ENCODE measurements around the gene AKAP10. TPM values are rescaled to one million over a fixed set of nuclear protein-coding genes. Genes with fewer than 3 reads are reported as not detected.

Gene AKAP10
- total RNA-seq, 4 donors from 2014 or later, result 18.7 to 36.8 (median 25.3) TPM

GRCh38 chr17:19873346-19873745, 104.3 kb downstream of the AKAP10 start:
- no peak for DNase-seq
- no peaks in the 10 kb centered on the region for H3K27me3 ChIP-seq
- H3K4me1 ChIP-seq, result no peaks in the 10 kb centered on the region
- H3K27ac ChIP-seq, result no peak overlapping the region
- intact Hi-C loops (cut with DNase I; ENCODE audit: low total_unique reads) (no loop called here), in situ Hi-C loops (cut with MboI; ENCODE audit: low pct_ligation_motif_present in 1 of 4, low pct_unique_long_range_greater_than_20kb in 1 of 4, low sequenced_read_pairs in 3 of 4) (no loop called here)
- H3K36me3 ChIP-seq, result no peaks in the 10 kb centered on the region
- no peak for TF ChIP-seq POLR2A (IDR thresholded peaks at IDR 0.05)
- no peak for TF ChIP-seq POLR2AphosphoS5 (IDR thresholded peaks at IDR 0.05)
- TF ChIP-seq EP300 (IDR thresholded peaks at IDR 0.05; ENCODE audit: low read depth), result no peak
- no peak for TF ChIP-seq CTCF (IDR thresholded peaks at IDR 0.05)
- H3K9me3 ChIP-seq, result no peaks in the 10 kb centered on the region
- no peak overlapping the region for H3K4me3 ChIP-seq
- WGBS, 2 donors (ENCODE audit: low coverage in 1 of 2), result 60 to 85% methylated on average over 1 to 3 of the region's 3 CpGs

- Histone ChIP-seq H3K36me3 (no peaks in the 10 kb centered on the region), H3K9me3 (no peaks in the 10 kb centered on the region), H3K27ac (peak overlapping the region; percentile 86 to 92 (median 87)), H3K27me3 (no peaks in the 10 kb centered on the region), H3K4me1 (peaks cover 0 to 24% (median 13%) of the 10 kb centered on the region in 4 donors), H3K4me3 (peak overlapping the region; percentile 53 to 93 (median 88))
- intact Hi-C loops (cut with DNase I; ENCODE audit: low total_unique reads) (no loop called here), in situ Hi-C loops (cut with MboI; ENCODE audit: low pct_ligation_motif_present in 1 of 4, low pct_unique_long_range_greater_than_20kb in 1 of 4, low sequenced_read_pairs in 3 of 4) (no loop called here)
- 37% methylated on average over 18 of the region's 23 CpGs; no CpG with 5 or more reads in 1 of the 2 donors for WGBS, 2 donors (ENCODE audit: low coverage in 1 of 2)
- no peak for TF ChIP-seq POLR2AphosphoS5 (IDR thresholded peaks at IDR 0.05)
- no peak for TF ChIP-seq EP300 (IDR thresholded peaks at IDR 0.05; ENCODE audit: low read depth)
- no peak for TF ChIP-seq CTCF (IDR thresholded peaks at IDR 0.05)
- TF ChIP-seq POLR2A (IDR thresholded peaks at IDR 0.05), result no peak
- no peak for DNase-seq
Measured at GRCh38 chr17:19868079-19868395, 109.6 kb downstream of the AKAP10 start.

- no peaks in the 10 kb centered on the region for H3K27me3 ChIP-seq
- H3K4me1 ChIP-seq, result peaks cover 0 to 24% (median 13%) of the 10 kb centered on the region in 4 donors
- peak; percentile 56 for DNase-seq
- peak within 1 kb of the TSS; percentile 86 to 92 (median 87) for H3K27ac ChIP-seq
- intact Hi-C loops (cut with DNase I; ENCODE audit: low total_unique reads) (no loop called here), in situ Hi-C loops (cut with MboI; ENCODE audit: low pct_ligation_motif_present in 1 of 4, low pct_unique_long_range_greater_than_20kb in 1 of 4, low sequenced_read_pairs in 3 of 4) (no loop called here)
- no peaks in the 10 kb centered on the region for H3K9me3 ChIP-seq
- H3K4me3 ChIP-seq, result peak within 1 kb of the TSS; percentile 85 to 93 (median 90)
- TF ChIP-seq EP300 (IDR thresholded peaks at IDR 0.05; ENCODE audit: low read depth), result no peak
- TF ChIP-seq POLR2AphosphoS5 (IDR thresholded peaks at IDR 0.05), result peak; percentile 61 to 83 (median 80)
- no peaks in the 10 kb centered on the region for H3K36me3 ChIP-seq
- WGBS, 2 donors (ENCODE audit: low coverage in 1 of 2), result 1% methylated on average over 14 of the region's 111 CpGs; no CpG with 5 or more reads in 1 of the 2 donors
Measured at GRCh38 chr17:19867329-19868078, 110.1 kb downstream of the AKAP10 start, which contains the start of gene ULK2. ULK2 (minus strand) TSS chr17:19867936; CDS start chr17:19867417, 519 bp downstream.

- peak; percentile 29 for TF ChIP-seq POLR2A (IDR thresholded peaks at IDR 0.05)
- TF ChIP-seq CTCF (IDR thresholded peaks at IDR 0.05), result peak; percentile 16 to 35 (median 24)
- TF ChIP-seq EP300 (IDR thresholded peaks at IDR 0.05; ENCODE audit: low read depth), result no peak
- peak in 1 of 3 donors; percentile 54 for TF ChIP-seq POLR2AphosphoS5 (IDR thresholded peaks at IDR 0.05)
- H3K4me1 ChIP-seq, result peaks cover 0 to 24% (median 13%) of the 10 kb centered on the region in 4 donors
- WGBS, 2 donors (ENCODE audit: low coverage in 1 of 2), result 1% methylated on average over 13 of the region's 27 CpGs; no CpG with 5 or more reads in 1 of the 2 donors
- DNase-seq, result peak; percentile 71
- in situ Hi-C loops (cut with MboI; ENCODE audit: low pct_ligation_motif_present in 1 of 4, low pct_unique_long_range_greater_than_20kb in 1 of 4, low sequenced_read_pairs in 3 of 4) (no loop called here), intact Hi-C loops (cut with DNase I; ENCODE audit: low total_unique reads) (no loop called here)
- no peaks in the 10 kb centered on the region for H3K27me3 ChIP-seq
- H3K4me3 ChIP-seq, result peak overlapping the region; percentile 85 to 93 (median 90)
- peak overlapping the region; percentile 86 to 92 (median 87) for H3K27ac ChIP-seq
- H3K36me3 ChIP-seq, result no peaks in the 10 kb centered on the region
- no peaks in the 10 kb centered on the region for H3K9me3 ChIP-seq
Measured at GRCh38 chr17:19867079-19867328, 110.6 kb downstream of the AKAP10 start.
